Transverse colon (tissue), 4 donors: ENCODE data around the gene SLC22A6. TPM values are rescaled to one million over a fixed set of nuclear protein-coding genes. Genes with fewer than 3 reads are reported as not detected.

Source experiments
- DNase-seq: peaks from one replicate; pipeline ENCODE4 v3.0.0-alpha.2; 2019
- H3K27ac ChIP-seq, 4 donors: fragments of 200-600 bp; sonication (generic); 2 replicates each; pipeline ENCODE4 v1.5.1; 2016 to 2018; ENCODE audit warnings: inconsistent platforms in 4 of 4
- H3K27me3 ChIP-seq: fragments of 200-600 bp; sonication (generic); 2 replicates; pipeline ENCODE4 v1.5.1; 2017; ENCODE audit warnings: inconsistent platforms
- H3K36me3 ChIP-seq, 4 donors: fragments of 200-600 bp; sonication (generic); 2 replicates each; pipeline ENCODE4 v1.5.1; 2017 to 2019; ENCODE audit warnings: inconsistent platforms in 4 of 4
- H3K4me1 ChIP-seq, 4 donors: fragments of 200-600 bp; sonication (generic); 2 replicates each; pipeline ENCODE4 v1.5.1; 2017 to 2020; ENCODE audit warnings: inconsistent platforms in 4 of 4
- H3K4me3 ChIP-seq, 4 donors: fragments of 200-600 bp; sonication (generic); 1 replicate in 1 of 4; 2 replicates in 3 of 4; pipeline versions ENCODE4 v1.5.1 to v1.6.1; 2017 to 2019; ENCODE audit warnings: inconsistent platforms in 4 of 4
- H3K9me3 ChIP-seq, 2 donors: fragments of 200-600 bp; sonication (generic); 2 replicates each; pipeline ENCODE4 v1.5.1; 2017 to 2019; ENCODE audit warnings: inconsistent platforms in 2 of 2
- EP300 ChIP-seq: sonication (generic); formaldehyde crosslinking; IDR thresholded peaks from one replicate; pipeline ENCODE4 v1.6.1; 2017; ENCODE audit warnings: antibody characterized with exemption, low read depth
- POLR2A ChIP-seq: fragments of 450-650 bp; IDR thresholded peaks from one replicate; pipeline ENCODE4 v1.6.1; 2016; ENCODE audit warnings: antibody characterized with exemption, mild to moderate bottlenecking, moderate library complexity
- POLR2AphosphoS5 ChIP-seq, 3 donors: sonication (generic); formaldehyde crosslinking; IDR thresholded peaks; one replicate each; pipeline ENCODE4 v1.6.1; 2016; ENCODE audit warnings: antibody characterized with exemption in 3 of 3
- WGBS, 2 donors: methylation state at CpG; one replicate each; pipeline ENCODE4 v1.1.5; 2018; ENCODE audit warnings: low coverage in 1 of 2; 5-methylcytosine and 5-hydroxymethylcytosine counted together
- in situ Hi-C, 4 donors: fragments of 200-750 bp; cut with MboI; loops; one replicate each; pipeline versions ENCODE4 v1.15.0 to v1.15.1; 2017; ENCODE audit warnings: low sequenced_read_pairs in 3 of 4, low pct_ligation_motif_present in 1 of 4, low pct_unique_long_range_greater_than_20kb in 1 of 4
- intact Hi-C: fragments of 100-400 bp; cut with DNase I; formaldehyde crosslinking; loops from one replicate; pipeline ENCODE4 v1.15.1; 2023; ENCODE audit warnings: low total_unique reads
- total RNA-seq, 4 donors: library from RNA; depleted of rRNA; stranded (reverse); fragments of >200 nt; gene quantifications; one replicate each; pipeline ENCODE4 v1.1.0, GENCODE V29; 2016
- TF ChIP-seq, protein P1 (sequence below), 5 experiments: fragments of 200-600 bp in 3 of 5; fragments of 450-650 bp in 2 of 5; sonication (generic) in 3 of 5; IDR thresholded peaks; 1 replicate in 2 of 5; 2 replicates in 3 of 5; pipeline ENCODE4 v1.5.1; 2016 to 2017; ENCODE audit warnings: antibody characterized with exemption in 5 of 5, inconsistent platforms in 3 of 5, mild to moderate bottlenecking in 2 of 5, moderate library complexity in 1 of 5

Gene SLC22A6
- total RNA-seq, 4 donors from 2014 or later, result not detected

DNA sequence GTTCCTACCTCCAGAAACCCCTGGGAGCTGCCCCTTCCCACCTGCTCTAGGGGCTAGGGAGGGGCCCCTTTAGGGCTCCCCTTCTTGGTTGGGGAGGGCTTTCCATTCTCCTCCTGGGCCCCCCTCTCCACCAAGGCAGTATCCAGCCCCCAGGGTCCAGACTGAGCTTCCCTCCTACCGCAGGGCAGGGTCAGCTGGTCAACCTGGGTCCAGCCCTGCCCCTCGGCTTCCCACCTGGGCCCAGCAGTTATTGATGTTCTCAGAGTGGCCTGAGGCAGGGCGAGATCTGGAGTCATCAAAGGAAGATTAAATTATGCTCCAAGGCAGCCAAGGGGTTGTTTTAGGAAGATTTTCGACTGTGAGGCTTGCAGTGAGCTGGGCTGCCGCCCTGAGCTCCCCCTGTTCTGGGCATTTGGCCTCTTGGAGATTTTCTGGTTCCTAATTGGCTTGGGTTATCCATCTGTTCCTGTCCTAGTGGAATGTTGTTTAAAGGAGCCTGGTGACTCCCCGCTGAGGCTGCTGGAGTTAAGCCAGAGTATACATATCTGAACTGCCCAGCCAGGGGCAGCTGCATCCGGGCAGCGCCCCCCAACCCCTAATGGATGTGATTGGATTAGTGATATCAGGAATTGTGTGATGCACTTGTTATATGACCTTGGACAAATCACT lies 32.7 kb upstream of the SLC22A6 start:
- H3K4me1 ChIP-seq, result no peaks in the 10 kb centered on the region
- no peaks in the 10 kb centered on the region for H3K36me3 ChIP-seq
- no peaks in the 10 kb centered on the region for H3K9me3 ChIP-seq
- intact Hi-C loops (no loop called here), in situ Hi-C loops (no loop called here)
- no peak overlapping the region for H3K4me3 ChIP-seq
- TF ChIP-seq POLR2AphosphoS5 (IDR thresholded peaks at IDR 0.05) (no peak), EP300 (no peak), POLR2A (no peak)
- TF ChIP-seq, protein P1, sequence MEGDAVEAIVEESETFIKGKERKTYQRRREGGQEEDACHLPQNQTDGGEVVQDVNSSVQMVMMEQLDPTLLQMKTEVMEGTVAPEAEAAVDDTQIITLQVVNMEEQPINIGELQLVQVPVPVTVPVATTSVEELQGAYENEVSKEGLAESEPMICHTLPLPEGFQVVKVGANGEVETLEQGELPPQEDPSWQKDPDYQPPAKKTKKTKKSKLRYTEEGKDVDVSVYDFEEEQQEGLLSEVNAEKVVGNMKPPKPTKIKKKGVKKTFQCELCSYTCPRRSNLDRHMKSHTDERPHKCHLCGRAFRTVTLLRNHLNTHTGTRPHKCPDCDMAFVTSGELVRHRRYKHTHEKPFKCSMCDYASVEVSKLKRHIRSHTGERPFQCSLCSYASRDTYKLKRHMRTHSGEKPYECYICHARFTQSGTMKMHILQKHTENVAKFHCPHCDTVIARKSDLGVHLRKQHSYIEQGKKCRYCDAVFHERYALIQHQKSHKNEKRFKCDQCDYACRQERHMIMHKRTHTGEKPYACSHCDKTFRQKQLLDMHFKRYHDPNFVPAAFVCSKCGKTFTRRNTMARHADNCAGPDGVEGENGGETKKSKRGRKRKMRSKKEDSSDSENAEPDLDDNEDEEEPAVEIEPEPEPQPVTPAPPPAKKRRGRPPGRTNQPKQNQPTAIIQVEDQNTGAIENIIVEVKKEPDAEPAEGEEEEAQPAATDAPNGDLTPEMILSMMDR (IDR thresholded peaks at IDR 0.05), result no peak
- H3K27me3 ChIP-seq, result peaks cover 3% of the 10 kb centered on the region
- H3K27ac ChIP-seq, result no peak overlapping the region
- WGBS, 2 donors, result 8 to 29% methylated on average over 2 to 8 of the region's 8 CpGs
- DNase-seq, result no peak

DNA sequence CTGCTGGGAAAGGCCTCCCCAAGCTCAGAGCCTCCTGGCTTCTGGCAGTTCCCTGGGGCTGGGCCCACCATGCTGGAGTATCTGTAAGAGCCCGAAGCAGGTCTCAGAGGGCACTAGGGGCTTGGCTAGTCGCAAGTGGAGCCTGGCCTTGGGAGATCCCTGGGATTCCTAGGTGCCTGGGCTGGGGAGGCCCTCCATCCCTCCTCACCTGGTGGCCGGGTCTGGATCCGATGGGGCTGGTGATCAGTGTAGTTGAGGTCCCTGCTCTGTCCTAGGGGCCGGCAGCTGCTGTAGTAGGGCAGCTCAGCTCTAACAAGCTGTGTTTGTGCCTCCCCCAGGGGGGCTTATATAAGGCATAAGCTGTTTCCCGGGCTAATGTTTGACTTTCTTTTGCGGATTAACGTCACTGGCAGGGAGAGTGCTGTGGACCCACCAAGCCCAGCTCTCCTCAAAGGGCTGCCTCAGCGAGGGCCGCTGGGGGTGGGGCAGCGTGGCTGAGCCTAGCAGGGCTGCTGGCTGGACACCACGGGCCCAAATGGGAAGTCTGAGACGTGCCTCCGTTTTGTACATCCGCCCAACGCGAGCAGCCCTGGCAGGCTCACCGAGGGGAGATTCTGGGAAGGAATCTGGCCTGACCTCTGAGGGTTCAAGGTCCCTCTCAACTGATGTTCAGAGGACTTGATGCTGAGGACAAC lies 30.9 kb upstream of the SLC22A6 start, which contains the start of gene SLC22A8:
SLC22A8 (minus strand) TSS at position 321 of the 695 bp plus-strand sequence. CDS start 883 bp downstream, outside the sequence.
- Histone ChIP-seq H3K9me3 (no peaks in the 10 kb centered on the region), H3K4me1 (no peaks in the 10 kb centered on the region), H3K27ac (no peak within 1 kb of the TSS), H3K4me3 (no peak within 1 kb of the TSS), H3K27me3 (peaks cover 3% of the 10 kb centered on the region), H3K36me3 (no peaks in the 10 kb centered on the region)
- 50% methylated on average over 14 of the region's 18 CpGs; no CpG with 5 or more reads in 1 of the 2 donors for WGBS, 2 donors
- TF ChIP-seq POLR2AphosphoS5 (IDR thresholded peaks at IDR 0.05) (no peak), EP300 (no peak), POLR2A (no peak)
- TF ChIP-seq, protein P1 (IDR thresholded peaks at IDR 0.05), result no peak
- DNase-seq, result no peak
- intact Hi-C loops (no loop called here), in situ Hi-C loops (no loop called here)

DNA sequence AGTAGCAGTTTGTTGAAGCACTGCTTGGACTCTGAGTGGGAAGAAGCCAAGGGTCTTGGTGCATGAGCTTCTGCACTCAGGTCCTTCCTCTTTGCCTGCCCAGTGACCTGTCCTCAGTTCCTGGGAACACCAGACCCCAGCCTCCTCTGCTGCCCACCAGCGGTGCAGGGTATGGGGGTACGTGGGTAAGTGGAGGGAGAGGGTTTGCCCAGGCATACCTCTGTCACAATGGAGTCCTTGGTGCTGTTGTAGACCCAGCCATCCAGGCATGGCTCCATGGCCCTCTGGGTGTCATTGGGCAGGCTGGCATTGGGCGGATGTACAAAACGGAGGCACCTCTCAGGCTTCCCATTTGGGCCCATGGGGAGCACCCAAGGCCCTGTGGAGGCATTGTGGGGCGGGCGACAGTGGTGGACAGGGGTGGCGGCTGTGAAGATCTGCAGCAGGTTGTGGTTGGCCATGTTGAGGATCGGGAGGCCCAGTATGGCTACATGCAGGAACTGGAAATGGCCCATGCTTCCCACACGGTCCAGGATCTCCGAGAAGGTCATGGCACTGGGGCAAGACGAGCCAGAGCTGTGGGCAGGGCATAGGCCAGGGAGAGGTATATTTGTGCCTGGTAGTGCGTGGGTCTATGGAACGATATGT lies 29.8 kb upstream of the SLC22A6 start:
- H3K9me3 ChIP-seq, result no peaks in the 10 kb centered on the region
- in situ Hi-C loops, result no loop called here
- no peak for TF ChIP-seq EP300
- no peak for TF ChIP-seq POLR2AphosphoS5 (IDR thresholded peaks at IDR 0.05)
- TF ChIP-seq, protein P1 (IDR thresholded peaks at IDR 0.05), result no peak
- TF ChIP-seq POLR2A, result no peak

DNA sequence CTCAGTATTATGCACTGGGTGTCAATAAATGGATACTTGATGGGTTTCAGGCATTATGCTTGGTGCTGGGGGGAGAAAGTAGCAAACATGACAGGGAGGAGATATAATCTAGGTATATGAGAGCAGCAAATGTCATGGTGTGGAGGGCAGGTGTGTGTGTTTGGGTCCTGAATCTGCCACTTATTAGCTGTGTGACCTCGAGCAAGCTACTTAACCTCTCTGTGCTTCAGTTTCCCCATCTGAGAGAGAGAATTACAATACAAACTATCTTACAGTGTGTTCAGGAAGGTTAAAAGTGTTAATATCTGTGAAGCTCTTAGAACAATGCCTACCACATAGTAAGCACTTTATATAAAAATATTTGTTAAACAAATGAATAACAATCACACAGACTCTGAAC lies 28.1 kb upstream of the SLC22A6 start:
- WGBS, 2 donors, result 82 to 83% methylated on average over 1 of the region's 1 CpG
- intact Hi-C loops, result no loop called here
- in situ Hi-C loops, result no loop called here

More for the DNA sequence above, 29.8 kb upstream of the SLC22A6 start:
- no peaks in the 10 kb centered on the region for H3K4me1 ChIP-seq
- intact Hi-C loops, result no loop called here
- H3K27ac ChIP-seq, result no peak overlapping the region
- WGBS, 2 donors, result 81% methylated on average over 13 of the region's 13 CpGs; no CpG with 5 or more reads in 1 of the 2 donors
- no peak overlapping the region for H3K4me3 ChIP-seq
- no peaks in the 10 kb centered on the region for H3K36me3 ChIP-seq
- DNase-seq, result no peak
- peaks cover 3% of the 10 kb centered on the region for H3K27me3 ChIP-seq

More for the DNA sequence above, 28.1 kb upstream of the SLC22A6 start:
- Histone ChIP-seq H3K4me3 (no peak overlapping the region), H3K27ac (no peak overlapping the region), H3K4me1 (no peaks in the 10 kb centered on the region), H3K27me3 (peaks cover 3% of the 10 kb centered on the region), H3K36me3 (no peaks in the 10 kb centered on the region), H3K9me3 (no peaks in the 10 kb centered on the region)
- TF ChIP-seq POLR2A (no peak), POLR2AphosphoS5 (IDR thresholded peaks at IDR 0.05) (no peak), EP300 (no peak)
- TF ChIP-seq, protein P1 (IDR thresholded peaks at IDR 0.05), result no peak
- no peak for DNase-seq
